GM20000 (cell line): ENCODE data around the gene CIAO3.
"Not testable (repeated sequence)": the region's sequence is repeated elsewhere in the genome, so short reads cannot be mapped to it uniquely, and the experiment has no call there.

Experiments used
- DNase-seq: peaks from one replicate; pipeline ENCODE4 v3.0.0; 2012; ENCODE audit warnings: low spot score
- CTCF ChIP-seq: IDR thresholded peaks from 2 replicates; pipeline ENCODE4 v1.5.1; 2012; ENCODE audit warnings: mild to moderate bottlenecking, control low read depth; ENCODE audit errors: extremely low read depth, missing control alignments

The CIAO3 gene

DNA sequence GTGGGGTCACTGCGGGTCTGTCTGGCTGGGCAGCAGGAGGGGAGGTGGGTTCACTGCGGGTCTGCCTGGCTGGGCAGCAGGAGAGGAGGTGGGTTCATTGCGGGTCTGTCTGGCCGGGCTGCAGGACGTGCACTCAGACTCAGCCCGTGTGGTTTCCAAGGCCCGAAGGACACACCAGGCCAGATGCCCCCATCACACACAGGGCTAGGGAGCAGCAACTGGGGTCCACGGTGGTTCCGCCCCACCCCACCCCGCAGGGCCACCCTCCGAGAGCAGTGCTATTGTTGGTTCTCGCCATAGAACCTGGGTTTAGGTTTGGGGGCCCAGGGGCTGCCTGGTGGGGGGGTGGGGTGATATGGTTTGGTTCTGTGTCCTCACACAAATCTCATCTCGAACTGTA, 5.8 kb upstream of the CIAO3 start:
- TF ChIP-seq CTCF: no peak
- no peak for DNase-seq

- DNase-seq: peak; percentile 75
- TF ChIP-seq CTCF: peak; percentile 24
Measured at GRCh38 chr16:745739-746138, 4.9 kb upstream of the CIAO3 start.

DNA sequence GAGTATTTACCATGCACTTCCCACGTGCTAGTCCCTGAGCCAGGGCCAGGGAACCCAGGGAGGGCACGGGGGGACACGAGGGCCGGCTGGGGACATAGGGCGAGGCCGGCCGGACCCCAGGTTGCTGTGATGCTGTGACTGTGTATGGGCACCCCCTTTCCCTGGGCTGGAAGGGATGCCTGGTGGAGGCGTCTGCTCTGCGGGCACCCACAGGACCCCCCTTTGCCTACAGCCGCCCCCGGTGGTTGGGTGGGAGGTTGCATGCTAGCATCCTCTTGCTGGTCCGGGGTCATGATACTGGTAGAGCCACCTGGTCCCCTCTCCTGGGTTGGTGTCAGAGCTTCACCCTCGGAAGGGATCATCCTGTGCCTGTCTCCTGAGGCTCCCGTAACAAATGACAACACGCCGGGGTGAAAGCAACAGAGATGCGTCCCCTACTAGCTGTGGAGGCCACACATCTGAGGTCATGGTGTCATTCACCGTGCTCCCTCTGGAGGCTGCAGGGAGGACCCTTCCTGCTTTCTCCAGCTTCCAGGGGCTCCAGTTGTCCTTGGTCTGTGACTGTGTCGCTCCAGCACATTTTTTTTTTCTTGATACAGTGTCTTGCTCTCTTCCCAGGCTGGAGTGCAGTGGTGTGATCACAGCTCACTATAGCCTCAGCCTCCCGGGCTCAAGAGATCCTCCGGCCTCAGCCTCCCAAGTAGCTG, 3.1 kb upstream of the CIAO3 start:
- DNase-seq: no peak
- TF ChIP-seq CTCF: no peak

GRCh38 chr16:742894-743293, 2.1 kb upstream of the CIAO3 start:
- DNase-seq: not testable (repeated sequence)

- no peak for TF ChIP-seq CTCF
- DNase-seq: no peak
Measured at GRCh38 chr16:741986-742629, 1.3 kb upstream of the CIAO3 start.

GRCh38 chr16:740459-740763, 386 bp downstream of the CIAO3 start:
- no peak for TF ChIP-seq CTCF
- DNase-seq: no peak

DNA sequence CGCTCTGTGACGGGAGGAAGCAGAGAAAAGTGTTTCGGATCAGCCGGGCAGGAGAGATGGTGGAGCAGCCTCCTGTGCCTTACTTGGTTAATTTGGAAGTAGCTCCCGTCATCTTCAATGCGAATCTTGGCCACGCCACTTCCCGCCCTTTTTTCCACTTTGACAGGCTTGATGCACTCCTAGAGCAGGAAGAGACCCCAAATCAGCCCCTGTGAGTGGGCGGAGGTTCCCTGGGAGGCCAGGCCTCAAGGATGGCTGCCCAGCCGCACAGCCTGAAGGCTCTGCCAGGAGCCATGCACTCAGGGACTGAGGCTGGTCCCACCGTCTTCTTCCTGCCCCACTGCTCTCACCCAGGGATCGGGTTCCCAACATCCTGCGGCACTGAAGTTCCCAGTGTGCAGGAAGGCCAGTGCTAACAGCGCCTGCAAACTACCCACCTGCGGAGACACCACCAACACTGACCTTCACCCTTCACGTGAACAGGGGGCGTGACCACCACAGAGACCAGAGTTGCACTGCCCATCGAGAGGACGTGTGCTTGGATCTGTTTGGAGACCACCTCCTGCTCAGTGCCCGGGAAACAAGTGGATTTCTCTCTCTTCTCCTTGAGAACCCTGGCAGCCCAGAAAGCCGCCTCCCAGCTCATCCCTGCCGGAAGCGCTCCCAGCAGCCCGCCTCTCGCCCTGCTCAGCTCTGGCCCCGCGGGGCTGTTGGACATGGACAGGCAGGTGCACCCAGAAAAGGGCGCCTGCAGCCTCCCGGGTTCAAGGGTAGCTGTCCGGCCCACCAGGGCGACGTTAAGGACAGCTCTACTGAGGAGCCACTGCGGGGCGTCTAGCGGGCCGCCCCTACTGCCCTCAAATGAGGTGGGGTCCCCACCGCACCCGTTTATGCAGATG, 988 bp downstream of the CIAO3 start:
- no peak for TF ChIP-seq CTCF
- DNase-seq: no peak
